IMR-90 (cell line): ENCODE measurements around the gene PTH1R.

Experiments used
- BHLHE40 ChIP-seq: fragments of 150-350 bp; IDR thresholded peaks from 2 replicates; pipeline ENCODE4 v1.6.1; 2016; ENCODE audit warnings: mild to moderate bottlenecking, low read depth, low read length
- CEBPB ChIP-seq: IDR thresholded peaks from 2 replicates; pipeline ENCODE4 v1.6.1; 2012; ENCODE audit warnings: low read depth, low read length, improper control_type of control experiment
- CHD1 ChIP-seq: IDR thresholded peaks from 2 replicates; pipeline ENCODE4 v1.6.1; 2012; ENCODE audit warnings: low read depth, low read length, improper control_type of control experiment
- CTCF ChIP-seq: conservative IDR thresholded peaks from 2 replicates; pipeline ENCODE4 v1.5.1; 2012; ENCODE audit warnings: mild to moderate bottlenecking, low read depth, low read length, improper control_type of control experiment
- MAFK ChIP-seq: IDR thresholded peaks from 2 replicates; pipeline ENCODE4 v1.6.1; 2012; ENCODE audit warnings: low read depth, low read length, improper control_type of control experiment
- POLR2A ChIP-seq: IDR thresholded peaks from 2 replicates; pipeline ENCODE4 v1.6.1; 2012; ENCODE audit warnings: mild to moderate bottlenecking, low read depth, low read length
- RAD21 ChIP-seq: IDR thresholded peaks from 2 replicates; pipeline ENCODE4 v1.6.1; 2012; ENCODE audit warnings: low read length, improper control_type of control experiment
- RCOR1 ChIP-seq: IDR thresholded peaks from 2 replicates; pipeline ENCODE4 v1.6.1; 2012; ENCODE audit warnings: mild to moderate bottlenecking, low read length, improper control_type of control experiment; ENCODE audit not compliant: insufficient replicate concordance
- RFX5 ChIP-seq: IDR thresholded peaks from 2 replicates; pipeline ENCODE4 v1.8.0; 2012; ENCODE audit warnings: low read depth, mild to moderate bottlenecking, low read length, moderate library complexity
- SMC3 ChIP-seq: fragments of 150-350 bp; IDR thresholded peaks from 2 replicates; pipeline ENCODE4 v1.6.1; 2016; ENCODE audit warnings: low read depth, mild to moderate bottlenecking, antibody characterized with exemption, low read length, moderate library complexity
- TF ChIP-seq, protein P1 (sequence below): fragments of 150-350 bp; IDR thresholded peaks from 2 replicates; pipeline ENCODE4 v1.6.1; 2016; ENCODE audit warnings: low read depth, mild to moderate bottlenecking, low read length, moderate library complexity, borderline replicate concordance
- TF ChIP-seq, protein P2 (sequence below): fragments of 150-350 bp; IDR thresholded peaks from 2 replicates; pipeline ENCODE4 v1.6.1; 2017; ENCODE audit warnings: mild to moderate bottlenecking, antibody characterized with exemption, low read length, low read depth

- TF ChIP-seq CEBPB, result no peak
- no peak for TF ChIP-seq POLR2A
- no peak for TF ChIP-seq CTCF
- no peak for TF ChIP-seq RFX5
- no peak for TF ChIP-seq RCOR1
- TF ChIP-seq SMC3, result no peak
- no peak for TF ChIP-seq MAFK
- TF ChIP-seq, protein P1, sequence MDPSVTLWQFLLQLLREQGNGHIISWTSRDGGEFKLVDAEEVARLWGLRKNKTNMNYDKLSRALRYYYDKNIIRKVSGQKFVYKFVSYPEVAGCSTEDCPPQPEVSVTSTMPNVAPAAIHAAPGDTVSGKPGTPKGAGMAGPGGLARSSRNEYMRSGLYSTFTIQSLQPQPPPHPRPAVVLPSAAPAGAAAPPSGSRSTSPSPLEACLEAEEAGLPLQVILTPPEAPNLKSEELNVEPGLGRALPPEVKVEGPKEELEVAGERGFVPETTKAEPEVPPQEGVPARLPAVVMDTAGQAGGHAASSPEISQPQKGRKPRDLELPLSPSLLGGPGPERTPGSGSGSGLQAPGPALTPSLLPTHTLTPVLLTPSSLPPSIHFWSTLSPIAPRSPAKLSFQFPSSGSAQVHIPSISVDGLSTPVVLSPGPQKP, result no peak
- TF ChIP-seq, protein P2, sequence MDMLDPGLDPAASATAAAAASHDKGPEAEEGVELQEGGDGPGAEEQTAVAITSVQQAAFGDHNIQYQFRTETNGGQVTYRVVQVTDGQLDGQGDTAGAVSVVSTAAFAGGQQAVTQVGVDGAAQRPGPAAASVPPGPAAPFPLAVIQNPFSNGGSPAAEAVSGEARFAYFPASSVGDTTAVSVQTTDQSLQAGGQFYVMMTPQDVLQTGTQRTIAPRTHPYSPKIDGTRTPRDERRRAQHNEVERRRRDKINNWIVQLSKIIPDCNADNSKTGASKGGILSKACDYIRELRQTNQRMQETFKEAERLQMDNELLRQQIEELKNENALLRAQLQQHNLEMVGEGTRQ, result no peak
- no peak for TF ChIP-seq CHD1
- TF ChIP-seq RAD21, result no peak
- TF ChIP-seq BHLHE40, result no peak
These were observed 10.0 kb upstream of the PTH1R start for GRCh38 chr3:46867550-46867898.
